Activated naive CD8-positive, alpha-beta T cell (primary cell): ENCODE data around the gene TMEM132D.

Experiments used
- H3K27ac Mint-ChIP-seq: one replicate; pipeline ENCODE4 v1.8.0; 2021; ENCODE audit warnings: mixed read lengths
- H3K27me3 Mint-ChIP-seq: one replicate; pipeline ENCODE4 v1.8.0; 2021; ENCODE audit warnings: mixed read lengths
- H3K36me3 Mint-ChIP-seq: one replicate; pipeline ENCODE4 v1.8.0; 2021; ENCODE audit warnings: mixed read lengths
- H3K4me1 Mint-ChIP-seq: one replicate; pipeline ENCODE4 v1.8.0; 2021; ENCODE audit warnings: low read depth, mixed read lengths
- H3K4me3 Mint-ChIP-seq: one replicate; pipeline ENCODE4 v1.8.0; 2021; ENCODE audit warnings: mild to moderate bottlenecking, mixed read lengths
- H3K9me3 Mint-ChIP-seq: one replicate; pipeline ENCODE4 v1.8.0; 2021; ENCODE audit warnings: low read depth, mixed read lengths

The TMEM132D gene

DNA sequence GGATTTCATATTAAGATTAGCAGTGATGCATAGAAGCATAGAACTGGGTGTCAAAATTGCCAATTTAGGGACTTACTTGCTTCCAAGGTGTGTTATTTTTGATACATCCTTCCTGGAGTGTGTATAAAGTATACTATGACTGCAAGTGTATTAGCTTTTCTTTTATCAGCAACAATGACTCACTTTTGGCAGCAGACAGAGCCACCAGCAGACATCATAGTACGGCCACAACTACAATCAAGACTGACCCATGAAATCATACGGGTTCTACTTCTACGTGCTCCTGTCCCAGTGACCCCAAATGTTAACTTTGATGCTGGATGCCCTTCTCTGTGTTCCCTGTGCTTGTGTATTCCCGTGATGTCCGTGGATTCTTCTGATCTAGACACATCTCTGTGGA, 443.9 kb downstream of the TMEM132D start:
- no peaks in the 10 kb centered on the region for H3K4me1 Mint-ChIP-seq
- H3K9me3 Mint-ChIP-seq = peaks cover 7% of the 10 kb centered on the region
- no peak overlapping the region for H3K27ac Mint-ChIP-seq
- H3K36me3 Mint-ChIP-seq = no peaks in the 10 kb centered on the region
- H3K4me3 Mint-ChIP-seq = no peak overlapping the region
- H3K27me3 Mint-ChIP-seq = no peaks in the 10 kb centered on the region

DNA sequence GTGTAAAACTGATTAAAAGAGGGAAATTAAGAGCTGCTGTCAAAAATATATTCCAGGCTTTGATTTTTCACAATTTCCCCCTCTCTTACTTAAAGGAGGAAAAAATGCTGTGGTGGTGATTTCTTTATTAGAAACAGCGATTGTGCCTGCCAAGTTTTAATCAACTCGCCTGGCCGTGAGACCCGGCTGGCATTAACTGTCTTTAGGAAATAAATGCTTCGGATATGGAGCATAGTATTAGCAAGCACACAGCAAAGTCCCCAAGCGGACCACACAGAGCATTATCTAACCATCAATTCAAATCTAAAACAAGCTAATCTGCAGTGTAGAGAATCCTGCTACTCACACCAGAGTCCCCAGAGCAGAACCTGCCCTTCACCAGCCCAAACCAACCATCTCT, 457.1 kb downstream of the TMEM132D start:
- Mint-ChIP-seq H3K4me1 (no peaks in the 10 kb centered on the region), H3K9me3 (no peaks in the 10 kb centered on the region), H3K27me3 (no peaks in the 10 kb centered on the region), H3K36me3 (no peaks in the 10 kb centered on the region), H3K27ac (no peak overlapping the region), H3K4me3 (no peak overlapping the region)

DNA sequence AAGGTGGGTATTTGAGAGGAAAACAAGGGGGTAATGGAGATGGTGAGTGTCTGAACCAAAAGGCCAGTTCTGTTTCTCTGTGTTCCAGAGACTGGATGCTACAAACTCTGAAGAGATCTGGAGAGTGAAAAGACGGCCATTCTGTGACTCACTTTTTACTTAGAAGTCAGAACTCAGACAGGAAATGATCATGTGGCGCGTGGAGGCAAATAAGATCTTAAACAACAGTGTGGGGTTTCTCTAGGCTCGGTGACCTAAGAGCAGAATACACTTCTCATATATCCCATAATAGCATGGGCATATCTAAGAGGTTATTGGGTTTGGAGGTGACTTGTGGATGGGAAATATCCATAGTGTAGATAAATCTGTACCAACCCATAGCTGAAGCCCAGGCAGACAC, 463.5 kb downstream of the TMEM132D start:
- H3K9me3 Mint-ChIP-seq = peaks cover under 1% of the 10 kb centered on the region
- no peak overlapping the region for H3K4me3 Mint-ChIP-seq
- H3K27me3 Mint-ChIP-seq = no peaks in the 10 kb centered on the region

DNA sequence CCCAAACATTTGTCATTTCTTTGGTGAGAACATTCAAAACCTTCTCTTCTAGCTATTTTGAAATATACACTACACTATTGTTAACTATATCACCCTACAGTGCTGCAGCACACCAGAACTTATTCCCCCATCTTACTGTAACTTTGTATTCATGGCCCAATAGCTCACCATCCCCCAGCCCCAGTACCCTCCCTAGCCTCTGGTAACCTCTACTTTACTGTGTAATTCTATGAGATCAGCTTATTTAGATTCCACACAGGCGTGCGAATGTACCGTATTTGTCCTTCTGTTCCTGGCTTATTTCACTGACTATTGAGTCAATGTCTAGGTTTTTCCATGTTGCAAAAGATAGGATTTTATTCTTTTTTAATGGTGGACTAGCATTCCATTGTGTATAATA, 469.0 kb downstream of the TMEM132D start:
- Mint-ChIP-seq H3K27ac (no peak overlapping the region), H3K9me3 (peaks cover 6% of the 10 kb centered on the region), H3K36me3 (no peaks in the 10 kb centered on the region), H3K4me1 (no peaks in the 10 kb centered on the region), H3K4me3 (no peak overlapping the region), H3K27me3 (no peaks in the 10 kb centered on the region)

More for the DNA sequence above, 463.5 kb downstream of the TMEM132D start:
- Mint-ChIP-seq H3K36me3 (no peaks in the 10 kb centered on the region), H3K27ac (no peak overlapping the region), H3K4me1 (no peaks in the 10 kb centered on the region)

DNA sequence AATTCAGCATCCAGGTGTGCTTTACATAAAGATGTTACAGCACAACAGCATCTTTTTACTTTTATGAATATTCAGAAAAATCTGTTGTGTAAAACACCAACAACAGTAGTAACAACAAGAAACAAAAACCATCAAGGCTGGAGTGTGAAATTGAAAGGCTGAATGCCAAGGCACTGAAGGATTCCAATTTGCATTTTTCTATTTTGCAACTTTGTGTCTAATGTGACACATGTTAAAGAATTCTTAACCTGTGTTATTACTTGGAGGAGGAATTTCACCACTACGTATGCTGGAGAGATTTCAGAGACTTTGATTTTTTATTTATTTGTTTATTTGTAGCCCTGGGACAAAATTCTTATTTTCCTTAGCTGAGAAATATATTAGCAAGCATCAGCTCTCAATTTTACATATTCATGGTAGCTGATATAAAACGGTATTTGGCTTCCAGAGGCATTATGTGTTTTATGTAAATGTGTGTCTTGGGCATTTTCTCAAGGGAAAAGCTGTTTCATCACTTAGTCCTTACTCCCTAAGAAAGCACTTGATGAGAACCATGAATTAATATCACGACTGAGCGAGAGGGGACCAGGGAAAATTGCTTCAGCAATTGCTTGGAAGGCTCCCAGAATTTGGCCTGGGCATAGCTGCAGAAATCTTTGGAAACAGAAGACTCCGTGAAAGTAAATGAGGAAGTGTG, 475.4 kb downstream of the TMEM132D start:
- Mint-ChIP-seq H3K4me1 (no peaks in the 10 kb centered on the region), H3K27ac (no peak overlapping the region), H3K36me3 (no peaks in the 10 kb centered on the region), H3K4me3 (no peak overlapping the region), H3K9me3 (peaks cover 3% of the 10 kb centered on the region), H3K27me3 (no peaks in the 10 kb centered on the region)

DNA sequence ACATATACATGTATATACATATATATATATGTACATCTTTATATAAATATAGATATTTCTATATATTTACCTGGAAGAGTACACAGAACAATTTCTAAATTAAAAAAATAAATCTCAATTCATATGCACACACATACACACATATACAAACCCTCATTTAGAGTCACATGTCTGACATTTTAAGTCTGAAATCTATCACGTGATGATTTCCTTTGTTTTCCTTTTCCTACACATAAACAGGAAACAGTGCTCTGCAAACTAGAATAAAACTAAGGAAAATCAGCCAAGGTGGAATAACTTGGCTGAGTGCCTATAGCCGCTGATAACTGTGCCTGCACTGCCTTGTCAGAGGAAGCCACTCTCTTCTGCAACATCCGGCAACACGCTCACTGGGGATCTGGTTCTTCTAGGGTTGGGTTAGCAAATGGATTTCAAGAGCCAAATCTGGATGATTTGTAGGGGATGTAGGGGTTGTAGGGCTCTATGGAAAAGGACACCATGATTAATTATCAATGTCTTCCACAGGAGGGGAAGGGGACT, 480.7 kb downstream of the TMEM132D start:
- Mint-ChIP-seq H3K4me1 (no peaks in the 10 kb centered on the region), H3K4me3 (no peak overlapping the region), H3K27me3 (no peaks in the 10 kb centered on the region)

DNA sequence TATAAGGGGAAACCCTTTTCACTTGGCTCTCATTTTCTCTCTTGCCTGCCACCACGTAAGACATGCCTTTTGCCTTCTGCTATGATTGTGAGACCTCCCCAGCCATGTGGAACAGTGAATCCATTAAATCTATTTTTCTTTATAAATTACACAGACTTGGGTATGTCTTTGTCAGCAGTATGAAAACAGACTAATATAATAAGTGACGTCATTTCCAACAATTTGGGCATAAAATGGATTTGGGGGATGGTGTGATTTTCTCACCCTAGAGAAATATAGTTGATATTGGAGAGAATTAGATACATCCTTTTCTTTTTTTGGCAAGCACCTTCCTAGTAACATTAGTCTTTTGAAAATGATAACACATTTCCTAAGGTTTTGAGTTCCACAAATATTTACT, 490.5 kb downstream of the TMEM132D start:
- Mint-ChIP-seq H3K27me3 (no peaks in the 10 kb centered on the region), H3K4me3 (no peak overlapping the region), H3K27ac (no peak overlapping the region), H3K36me3 (no peaks in the 10 kb centered on the region), H3K4me1 (no peaks in the 10 kb centered on the region), H3K9me3 (peaks cover 24% of the 10 kb centered on the region)

More for the DNA sequence above, 480.7 kb downstream of the TMEM132D start:
- no peaks in the 10 kb centered on the region for H3K36me3 Mint-ChIP-seq
- H3K9me3 Mint-ChIP-seq = peaks cover 8% of the 10 kb centered on the region
- H3K27ac Mint-ChIP-seq = no peak overlapping the region

DNA sequence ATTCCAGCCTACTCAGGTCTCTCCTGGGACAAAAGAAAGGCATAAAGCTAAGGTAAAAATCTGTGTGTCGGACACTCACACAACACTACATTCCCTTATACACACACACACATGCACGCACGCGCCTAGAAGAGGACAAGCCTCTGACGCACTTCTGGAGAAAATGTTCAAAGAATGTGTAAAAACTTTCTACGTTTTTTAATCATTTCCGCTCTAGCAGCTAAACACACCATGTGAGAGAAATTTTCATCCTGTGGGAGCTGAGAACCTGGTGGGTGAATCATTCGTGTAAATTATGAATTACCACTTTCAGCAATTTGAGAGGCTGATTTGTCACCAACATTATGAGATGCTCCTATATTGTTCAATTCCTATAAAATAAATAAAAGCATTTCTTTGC, 494.5 kb downstream of the TMEM132D start:
- Mint-ChIP-seq H3K9me3 (peaks cover 9% of the 10 kb centered on the region), H3K4me1 (no peaks in the 10 kb centered on the region), H3K4me3 (no peak overlapping the region), H3K36me3 (no peaks in the 10 kb centered on the region), H3K27me3 (no peaks in the 10 kb centered on the region), H3K27ac (no peak overlapping the region)

DNA sequence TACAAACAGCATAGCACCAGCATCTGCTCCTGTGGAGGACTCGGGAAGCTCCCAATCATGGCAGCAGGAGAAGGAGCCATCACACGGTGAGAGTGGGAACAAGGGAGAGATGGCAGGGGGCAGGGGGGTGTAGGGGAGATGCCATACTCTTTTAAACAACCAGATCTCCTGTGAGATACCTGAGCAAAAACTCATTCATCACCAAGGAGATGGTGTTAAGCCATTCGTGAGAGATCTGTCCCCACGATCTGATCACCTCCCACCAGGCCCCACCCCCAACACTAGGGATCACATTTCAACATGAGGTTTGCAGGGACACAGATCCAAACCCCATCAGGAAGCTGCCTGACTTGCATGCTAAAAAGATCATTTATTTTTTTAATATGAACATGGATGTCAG, 499.3 kb downstream of the TMEM132D start:
- Mint-ChIP-seq H3K9me3 (peaks cover 14% of the 10 kb centered on the region), H3K4me1 (no peaks in the 10 kb centered on the region), H3K36me3 (no peaks in the 10 kb centered on the region), H3K27me3 (no peaks in the 10 kb centered on the region), H3K4me3 (no peak overlapping the region), H3K27ac (no peak overlapping the region)

DNA sequence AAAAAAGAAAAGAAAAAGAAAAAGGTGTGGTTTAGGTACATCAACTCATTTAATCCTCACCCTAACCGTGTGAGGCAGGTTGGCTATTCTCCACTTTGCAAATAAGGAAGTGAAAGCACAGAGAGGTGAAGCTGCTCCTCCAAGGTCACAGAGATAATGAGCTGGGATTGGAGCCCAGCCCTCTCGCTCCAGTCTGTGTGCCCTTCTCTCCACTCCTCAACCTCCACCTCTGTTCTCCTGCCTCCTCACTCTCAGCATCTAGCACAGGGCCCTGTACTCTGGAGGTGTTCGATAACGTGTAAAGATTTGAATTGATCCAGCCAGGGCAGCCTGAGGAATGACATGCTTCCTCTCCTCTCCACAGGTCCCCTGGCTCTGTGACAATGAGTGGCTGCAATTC, 502.3 kb downstream of the TMEM132D start:
- Mint-ChIP-seq H3K36me3 (no peaks in the 10 kb centered on the region), H3K27ac (no peak overlapping the region), H3K4me3 (no peak overlapping the region), H3K9me3 (peaks cover 19% of the 10 kb centered on the region), H3K4me1 (no peaks in the 10 kb centered on the region), H3K27me3 (no peaks in the 10 kb centered on the region)

DNA sequence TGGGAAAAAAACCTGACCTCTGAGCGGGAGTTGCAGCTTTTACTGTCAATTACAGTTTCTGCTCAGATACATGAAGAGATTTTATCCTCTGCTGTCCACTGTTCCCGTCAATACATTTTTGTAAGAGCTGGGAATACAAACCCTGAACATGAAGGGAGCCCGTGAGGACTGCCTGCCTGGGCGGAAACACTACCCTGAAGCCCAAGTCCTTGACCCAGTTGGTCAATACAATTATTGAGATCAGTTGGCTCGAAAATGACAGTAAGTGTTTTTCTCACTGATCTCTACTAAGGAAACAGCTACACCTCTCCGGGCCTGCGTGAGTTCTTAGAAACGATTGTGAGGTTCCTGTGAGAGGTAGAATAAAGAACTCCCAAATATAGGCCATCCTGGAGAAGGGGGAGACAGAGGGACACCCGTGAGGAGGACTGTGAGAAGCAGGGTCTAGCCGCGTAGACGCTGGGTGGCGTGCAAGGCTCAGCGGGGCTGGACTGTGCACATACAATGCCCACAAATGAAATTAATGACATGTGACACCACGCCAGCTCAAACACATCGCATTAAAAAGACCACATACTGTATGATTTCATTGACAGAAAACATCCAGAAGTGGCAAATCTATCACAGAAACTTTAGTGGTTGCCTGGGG, 509.5 kb downstream of the TMEM132D start:
- Mint-ChIP-seq H3K27me3 (no peaks in the 10 kb centered on the region), H3K4me3 (no peak overlapping the region), H3K4me1 (no peaks in the 10 kb centered on the region), H3K36me3 (no peaks in the 10 kb centered on the region), H3K9me3 (peaks cover 5% of the 10 kb centered on the region), H3K27ac (no peak overlapping the region)

DNA sequence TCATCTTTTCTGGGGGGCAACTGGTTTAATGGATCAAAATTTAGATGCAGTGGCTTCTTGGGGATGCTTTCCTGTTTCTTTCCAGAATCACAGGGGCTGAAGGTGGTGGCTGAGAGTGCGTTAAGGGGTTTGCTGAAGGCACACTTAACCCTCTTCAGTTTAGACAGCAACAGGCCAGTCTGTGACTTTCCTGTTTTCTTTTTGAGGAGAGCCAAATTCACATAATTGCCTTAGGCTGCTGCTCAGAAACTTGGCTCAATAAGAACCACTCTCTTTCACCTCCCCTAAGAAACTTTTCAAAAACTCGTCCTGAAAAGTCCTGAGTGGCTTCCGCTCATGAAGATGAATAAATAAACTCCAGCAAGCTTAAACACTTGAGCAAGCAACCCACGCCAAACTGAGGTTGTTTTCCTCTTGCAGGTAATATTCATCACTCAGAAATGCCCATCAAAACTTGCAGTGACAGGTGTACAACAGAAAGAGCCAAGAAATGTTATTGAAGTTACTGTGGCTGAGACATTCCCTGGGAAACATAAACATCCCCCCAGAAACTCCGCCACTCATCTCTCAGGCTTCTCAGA, 510.4 kb downstream of the TMEM132D start:
- Mint-ChIP-seq H3K27me3 (no peaks in the 10 kb centered on the region), H3K36me3 (no peaks in the 10 kb centered on the region), H3K4me1 (no peaks in the 10 kb centered on the region), H3K27ac (no peak overlapping the region), H3K9me3 (peaks cover 3% of the 10 kb centered on the region), H3K4me3 (no peak overlapping the region)

DNA sequence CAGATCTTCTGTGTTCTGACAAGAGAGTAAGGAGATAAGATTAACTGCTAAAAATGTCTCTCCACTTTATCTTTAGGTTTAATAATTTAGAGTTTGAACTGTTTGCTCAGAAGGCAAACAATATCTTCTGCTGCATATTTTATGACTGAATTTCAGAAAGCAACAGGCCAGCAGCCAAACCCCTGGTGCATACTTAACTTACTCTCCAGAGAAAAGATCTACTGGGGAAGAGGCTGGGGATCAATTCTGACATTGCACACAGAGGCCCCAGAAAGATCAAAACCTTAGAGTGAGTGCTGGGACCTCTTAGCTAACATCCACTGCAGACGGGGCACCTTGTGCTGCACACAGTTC, 518.2 kb downstream of the TMEM132D start:
- no peaks in the 10 kb centered on the region for H3K4me1 Mint-ChIP-seq

DNA sequence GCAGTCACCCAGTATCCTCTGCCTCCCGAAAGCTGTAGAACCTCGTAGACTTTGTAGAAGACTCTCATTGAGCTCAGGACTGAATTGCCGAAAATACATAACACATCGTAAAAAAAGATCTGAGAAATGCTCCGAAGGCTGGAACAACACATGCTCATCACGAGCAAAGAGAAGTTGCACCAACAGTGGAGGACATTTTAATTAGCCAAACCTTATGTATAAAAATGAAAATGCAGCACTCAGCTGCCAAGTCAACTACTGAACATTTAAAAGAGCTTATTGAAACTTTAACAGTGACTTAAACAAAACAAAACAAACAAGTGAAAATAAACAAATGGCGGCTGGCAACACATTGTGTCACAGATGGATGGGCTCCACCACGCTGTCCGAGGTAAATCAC, 519.9 kb downstream of the TMEM132D start:
- Mint-ChIP-seq H3K36me3 (no peaks in the 10 kb centered on the region), H3K27ac (no peak overlapping the region), H3K27me3 (no peaks in the 10 kb centered on the region), H3K4me3 (no peak overlapping the region), H3K9me3 (peaks cover 5% of the 10 kb centered on the region), H3K4me1 (no peaks in the 10 kb centered on the region)

More for the DNA sequence above, 518.2 kb downstream of the TMEM132D start:
- Mint-ChIP-seq H3K9me3 (peaks cover 3% of the 10 kb centered on the region), H3K27me3 (no peaks in the 10 kb centered on the region), H3K36me3 (no peaks in the 10 kb centered on the region), H3K4me3 (no peak overlapping the region), H3K27ac (no peak overlapping the region)

DNA sequence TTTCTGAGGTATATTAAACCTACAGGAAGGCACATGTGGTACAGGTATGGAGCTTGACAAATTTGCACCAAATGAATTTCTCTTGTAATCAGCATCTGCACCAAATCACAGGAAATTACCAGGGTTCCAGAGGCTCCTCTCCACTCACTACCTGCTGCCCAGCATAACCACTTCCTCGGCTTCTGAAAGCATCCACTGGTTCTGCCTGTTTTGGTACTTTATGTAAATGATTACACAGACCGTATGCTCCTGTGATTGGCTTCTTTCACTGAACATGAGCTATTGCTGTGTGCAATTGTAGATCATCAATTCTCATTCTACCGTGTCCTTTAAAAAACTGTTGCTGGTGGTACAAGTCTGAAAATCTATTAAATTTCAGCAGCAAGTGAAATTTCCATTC, 522.1 kb downstream of the TMEM132D start:
- Mint-ChIP-seq H3K4me1 (no peaks in the 10 kb centered on the region), H3K36me3 (no peaks in the 10 kb centered on the region), H3K27ac (no peak overlapping the region), H3K4me3 (no peak overlapping the region), H3K9me3 (peaks cover 9% of the 10 kb centered on the region), H3K27me3 (no peaks in the 10 kb centered on the region)
